Measurements from ENCODE around the gene CA7. TPM values are rescaled to one million over a fixed set of nuclear protein-coding genes. Genes with fewer than 3 reads are reported as not detected.
"Not testable (repeated sequence)": the region's sequence is repeated elsewhere in the genome, so short reads cannot be mapped to it uniquely, and the experiment has no call there.

The CA7 gene
- total RNA-seq, 4 donors from 2014 or later = 0.33 TPM; not detected in 3

- Histone ChIP-seq H3K4me3 (no peak overlapping the region), H3K4me1 (peaks cover 17 to 37% (median 32%) of the 10 kb centered on the region in 4 donors), H3K27ac (replicated peaks in 1 of 4) (peak overlapping the region in 1 of 4 donors; percentile 33), H3K36me3 (no peaks in the 10 kb centered on the region), H3K27me3 (no peaks in the 10 kb centered on the region), H3K9me3 (no peaks in the 10 kb centered on the region)
- 37% methylated on average over 8 of the region's 11 CpGs for WGBS
- intact Hi-C loops (cut with DNase I) = loop anchor here (1.0 to 5.0 kb wide), 2 partner anchors 34 to 262 kb away; partner anchors contain the start of genes FBXL8 and TRADD
- DNase-seq (ENCODE audit: extremely low spot score) = no peak
- TF ChIP-seq POLR2AphosphoS5 (IDR thresholded peaks at IDR 0.05) (peak in 1 of 2 donors; percentile 53), EP300 (IDR thresholded peaks at IDR 0.05) (no peak), POLR2A (IDR thresholded peaks at IDR 0.05; ENCODE audit: low read depth) (no peak)
- TF ChIP-seq, protein P1, sequence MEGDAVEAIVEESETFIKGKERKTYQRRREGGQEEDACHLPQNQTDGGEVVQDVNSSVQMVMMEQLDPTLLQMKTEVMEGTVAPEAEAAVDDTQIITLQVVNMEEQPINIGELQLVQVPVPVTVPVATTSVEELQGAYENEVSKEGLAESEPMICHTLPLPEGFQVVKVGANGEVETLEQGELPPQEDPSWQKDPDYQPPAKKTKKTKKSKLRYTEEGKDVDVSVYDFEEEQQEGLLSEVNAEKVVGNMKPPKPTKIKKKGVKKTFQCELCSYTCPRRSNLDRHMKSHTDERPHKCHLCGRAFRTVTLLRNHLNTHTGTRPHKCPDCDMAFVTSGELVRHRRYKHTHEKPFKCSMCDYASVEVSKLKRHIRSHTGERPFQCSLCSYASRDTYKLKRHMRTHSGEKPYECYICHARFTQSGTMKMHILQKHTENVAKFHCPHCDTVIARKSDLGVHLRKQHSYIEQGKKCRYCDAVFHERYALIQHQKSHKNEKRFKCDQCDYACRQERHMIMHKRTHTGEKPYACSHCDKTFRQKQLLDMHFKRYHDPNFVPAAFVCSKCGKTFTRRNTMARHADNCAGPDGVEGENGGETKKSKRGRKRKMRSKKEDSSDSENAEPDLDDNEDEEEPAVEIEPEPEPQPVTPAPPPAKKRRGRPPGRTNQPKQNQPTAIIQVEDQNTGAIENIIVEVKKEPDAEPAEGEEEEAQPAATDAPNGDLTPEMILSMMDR (IDR thresholded peaks at IDR 0.05) = peak; percentile 76 to 86 (median 84)
These were observed 50.9 kb downstream of the CA7 start for GRCh38 chr16:66894948-66895688.

DNA sequence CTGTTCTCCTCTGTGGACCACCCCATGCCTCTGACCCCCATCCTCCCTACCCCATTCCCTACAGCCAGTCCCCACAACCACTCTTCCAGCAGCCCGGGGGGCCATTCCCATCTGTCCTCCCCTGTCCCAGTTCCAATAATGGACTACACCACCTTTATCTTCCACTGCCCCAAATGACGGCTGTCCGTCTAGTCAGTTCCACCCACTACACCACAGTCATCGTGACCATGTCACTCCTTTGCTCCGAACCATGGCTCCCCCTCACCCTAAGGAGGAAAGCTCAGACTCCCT is 51.4 kb downstream of the CA7 start:
- no peaks in the 10 kb centered on the region for H3K36me3 ChIP-seq
- peaks cover 23 to 43% (median 37%) of the 10 kb centered on the region in 4 donors for H3K4me1 ChIP-seq
- peak overlapping the region in 1 of 4 donors; percentile 33 for H3K27ac ChIP-seq (replicated peaks in 1 of 4)
- no peaks in the 10 kb centered on the region for H3K27me3 ChIP-seq
- intact Hi-C loops (cut with DNase I) = loop anchor here (1.0 to 5.0 kb wide), 2 partner anchors 34 to 262 kb away; partner anchors contain the start of genes FBXL8 and TRADD
- TF ChIP-seq, protein P1 (IDR thresholded peaks at IDR 0.05) = no peak
- TF ChIP-seq EP300 (IDR thresholded peaks at IDR 0.05) (no peak), POLR2A (IDR thresholded peaks at IDR 0.05; ENCODE audit: low read depth) (no peak)
- WGBS = 93% methylated on average over 5 of the region's 5 CpGs
- DNase-seq (ENCODE audit: extremely low spot score) = no peak
- no peak overlapping the region for H3K4me3 ChIP-seq
- H3K9me3 ChIP-seq = no peaks in the 10 kb centered on the region

DNA sequence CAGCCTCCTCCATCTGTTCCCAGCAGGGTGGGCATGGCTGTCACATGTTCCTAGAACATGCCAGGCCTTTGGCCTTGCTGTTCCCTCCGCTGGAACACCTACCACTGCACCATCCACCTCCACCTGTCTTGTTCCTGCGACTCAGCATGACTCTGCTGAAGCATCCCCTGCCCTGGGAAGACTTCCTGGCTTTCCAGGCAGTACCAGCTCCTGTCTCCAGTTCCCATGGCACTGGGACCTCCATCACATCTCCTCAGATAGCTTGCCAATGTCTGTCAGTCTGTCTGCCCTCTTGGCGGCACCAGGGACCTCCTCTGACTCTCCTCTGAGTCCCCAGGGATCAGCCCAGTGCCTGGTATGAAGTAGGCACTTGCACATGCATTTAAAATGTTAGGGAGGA is 51.8 kb downstream of the CA7 start:
- peaks cover 26 to 46% (median 41%) of the 10 kb centered on the region in 4 donors for H3K4me1 ChIP-seq
- intact Hi-C loops (cut with DNase I) = loop anchor here (1.0 to 5.0 kb wide), 2 partner anchors 33 to 261 kb away; partner anchors contain the start of genes FBXL8 and TRADD
- H3K36me3 ChIP-seq = no peaks in the 10 kb centered on the region
- H3K27ac ChIP-seq (replicated peaks in 1 of 4) = no peak overlapping the region
- H3K4me3 ChIP-seq = no peak overlapping the region
- WGBS = 100% methylated on average over 3 of the region's 3 CpGs
- DNase-seq (ENCODE audit: extremely low spot score) = no peak
- no peaks in the 10 kb centered on the region for H3K9me3 ChIP-seq
- H3K27me3 ChIP-seq = no peaks in the 10 kb centered on the region
- TF ChIP-seq, protein P1 (IDR thresholded peaks at IDR 0.05) = no peak

GRCh38 chr16:66896682-66897081 is 52.5 kb downstream of the CA7 start:
- not testable (repeated sequence) for H3K27me3 ChIP-seq; DNase-seq (ENCODE audit: extremely low spot score); H3K9me3 ChIP-seq; H3K36me3 ChIP-seq; H3K4me3 ChIP-seq
- 71% methylated on average over 5 of the region's 5 CpGs for WGBS
- peaks cover 33 to 53% (median 48%) of the 10 kb centered on the region in 4 donors for H3K4me1 ChIP-seq
- peak overlapping the region in 1 of 4 donors; percentile 58 for H3K27ac ChIP-seq (replicated peaks in 1 of 4)
- intact Hi-C loops (cut with DNase I) = loop anchor here (5.0 kb wide), 1 partner anchor 261 kb away; the partner anchor contains the start of genes FBXL8 and TRADD

DNA sequence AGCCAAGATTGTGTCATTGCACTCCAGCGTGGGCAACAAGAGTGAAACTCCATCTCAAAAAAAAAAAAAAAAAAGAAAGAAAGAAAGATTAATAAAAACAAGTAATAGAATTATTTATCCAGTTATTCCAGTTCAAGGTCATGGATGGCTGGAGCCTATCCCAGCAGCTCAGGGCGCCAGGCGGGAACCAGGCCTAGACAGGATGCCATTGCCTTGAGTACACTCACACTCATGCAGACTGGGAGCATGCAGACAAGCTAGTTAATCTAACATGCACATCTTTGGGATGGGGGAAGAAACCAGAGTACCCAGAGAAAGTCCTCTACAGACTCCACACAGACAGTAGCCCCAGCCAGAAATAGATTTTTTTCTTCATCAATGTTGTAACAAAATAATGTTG is 54.0 kb downstream of the CA7 start:
- peaks cover 38 to 68% (median 63%) of the 10 kb centered on the region in 4 donors for H3K4me1 ChIP-seq
- DNase-seq (ENCODE audit: extremely low spot score) = no peak
- intact Hi-C loops (cut with DNase I) = loop anchor here (5.0 kb wide), 1 partner anchor 259 kb away; the partner anchor contains the start of genes FBXL8 and TRADD

More for the DNA sequence above, 54.0 kb downstream of the CA7 start:
- Histone ChIP-seq H3K4me3 (no peak overlapping the region), H3K9me3 (no peaks in the 10 kb centered on the region), H3K27ac (replicated peaks in 1 of 4) (peak overlapping the region; percentile 86 to 91 (median 90)), H3K27me3 (no peaks in the 10 kb centered on the region), H3K36me3 (no peaks in the 10 kb centered on the region)
- TF ChIP-seq EP300 (IDR thresholded peaks at IDR 0.05) (no peak), POLR2AphosphoS5 (IDR thresholded peaks at IDR 0.05) (peak; percentile 15 to 43)
- 51% methylated on average over 3 of the region's 3 CpGs for WGBS
